GM18868 (cell line): ENCODE results near the gene CLCA4.

Experiments
- ATAC-seq: cut with Tn5 transposase; IDR thresholded peaks from one replicate; pipeline ENCODE4 v1.9.1; 2021; ENCODE audit warnings: mild to moderate bottlenecking, moderate library complexity; ENCODE audit not compliant: unreplicated experiment

The CLCA4 gene

GRCh38 chr1:86616871-86617270, 70.0 kb downstream of the CLCA4 start:
- peak; percentile 100 for ATAC-seq

DNA sequence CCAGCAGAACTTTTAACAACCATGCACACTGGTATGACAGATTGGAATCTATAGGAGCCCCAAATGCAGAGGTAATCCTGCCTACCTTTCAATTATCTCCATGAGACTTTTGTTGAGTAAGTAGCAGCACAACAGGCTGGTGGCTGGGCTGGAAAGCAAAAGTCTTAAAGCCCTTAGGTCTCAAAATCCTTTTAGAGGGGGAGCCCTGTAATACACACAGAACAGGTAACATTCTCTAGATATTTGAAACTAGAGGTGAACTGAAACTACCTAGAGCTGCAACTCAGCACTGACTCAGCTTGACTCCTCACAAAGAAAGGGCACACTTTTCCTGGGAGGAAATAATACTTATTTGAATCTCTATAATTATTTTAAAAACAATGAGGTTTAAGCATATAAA, 71.5 kb downstream of the CLCA4 start:
- no peak for ATAC-seq

DNA sequence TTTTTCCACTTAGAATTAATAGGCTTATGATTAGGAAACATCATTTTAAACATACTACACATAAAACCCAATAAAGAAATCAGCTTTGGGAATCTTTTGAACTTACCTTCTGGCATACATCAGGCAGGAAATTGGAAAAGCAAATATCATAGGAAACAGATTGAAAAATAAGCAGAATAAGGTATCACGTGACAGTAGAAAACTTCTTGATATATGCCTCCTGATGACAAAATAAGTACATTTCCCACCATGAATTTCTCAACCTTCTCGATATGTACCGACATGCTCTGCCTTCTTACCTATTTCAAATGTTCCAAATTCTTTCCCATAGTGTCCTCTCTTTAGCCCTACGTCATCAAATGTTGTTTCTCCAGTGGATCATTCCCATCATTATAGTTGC, 72.4 kb downstream of the CLCA4 start:
- ATAC-seq: no peak

DNA sequence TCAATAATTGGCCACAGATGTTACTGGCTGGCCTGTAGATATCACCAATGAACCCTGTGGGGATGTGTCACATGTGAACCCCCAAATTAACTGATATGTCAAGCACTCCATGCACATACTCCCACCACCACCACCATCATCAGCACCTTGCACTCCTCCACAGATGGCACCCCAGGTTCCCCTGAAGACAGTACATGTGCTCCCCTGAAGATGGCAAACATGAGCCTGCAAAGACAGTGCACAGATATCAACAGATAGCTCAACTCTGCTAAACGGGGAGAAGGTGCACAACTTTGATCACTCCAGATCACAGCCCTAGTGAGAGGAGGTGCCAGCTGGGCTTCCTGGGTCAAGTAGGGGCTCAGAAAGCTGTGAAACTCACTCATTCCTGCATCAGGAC, 74.4 kb downstream of the CLCA4 start:
- ATAC-seq: no peak
